Measurements from ENCODE around the gene GPX8. TPM values are rescaled to one million over a fixed set of nuclear protein-coding genes. Genes with fewer than 3 reads are reported as not detected.
A peak's percentile ranks its signal among the peaks of the same experiment; 100 is the strongest.

GPX8 gene
- total RNA-seq, 4 donors from 2014 or later = 10.6 to 117 (median 41.9) TPM

DNA sequence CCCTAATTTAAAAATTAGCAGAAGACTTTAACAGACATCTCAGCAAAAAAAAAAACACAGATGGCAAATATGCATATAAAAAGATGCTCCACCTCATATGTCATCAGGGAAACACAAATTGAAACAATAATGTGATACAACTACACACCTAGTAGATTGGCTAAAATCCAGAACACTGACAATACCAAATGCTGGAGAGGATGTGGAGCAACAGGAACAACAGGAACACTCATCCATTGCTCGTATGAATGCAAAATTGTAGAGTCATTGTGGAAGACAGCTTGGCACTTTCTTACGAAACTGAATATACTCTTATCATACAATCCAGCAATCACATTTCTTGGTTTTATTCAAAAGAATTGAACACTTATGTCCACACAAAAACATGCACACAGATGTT is 45.0 kb downstream of the GPX8 start:
- intact Hi-C loops (cut with DNase I; ENCODE audit: low total_unique reads) = no loop called here

DNA sequence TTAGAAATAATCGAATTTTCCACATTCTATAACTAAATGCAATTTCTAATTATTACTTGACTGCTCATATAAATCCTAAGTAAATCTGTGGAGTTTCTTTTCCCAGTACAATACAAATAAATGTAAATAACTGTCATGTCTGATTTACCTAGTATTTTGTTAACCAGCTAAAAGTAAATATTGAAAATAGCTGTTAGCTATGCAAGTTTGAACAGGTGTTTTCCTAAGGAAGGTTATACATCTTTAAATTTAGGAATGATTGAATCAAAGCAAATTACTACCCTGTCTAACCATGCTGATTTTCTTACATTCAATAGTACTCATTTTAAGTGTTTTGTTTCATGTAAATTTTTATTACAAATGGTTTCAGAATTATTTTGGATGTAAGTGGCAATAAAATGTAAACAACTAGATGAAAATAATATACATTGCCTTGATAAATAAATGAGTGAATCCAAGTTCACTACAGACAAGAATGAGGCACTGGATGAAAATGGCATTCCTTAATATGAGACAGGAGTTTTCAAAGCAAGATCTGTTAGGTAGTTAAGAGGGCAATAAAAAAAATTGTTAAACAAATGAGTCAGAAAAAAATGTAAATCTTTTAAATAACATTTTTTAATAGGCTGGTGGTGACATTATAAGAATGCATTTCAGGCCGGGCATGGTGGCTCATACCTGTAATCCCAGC is 51.4 kb downstream of the GPX8 start:
- no peaks in the 10 kb centered on the region for H3K4me1 ChIP-seq
- intact Hi-C loops (cut with DNase I; ENCODE audit: low total_unique reads) = no loop called here
- H3K9me3 ChIP-seq = no peaks in the 10 kb centered on the region
- H3K36me3 ChIP-seq = no peaks in the 10 kb centered on the region
- no peak overlapping the region for H3K27ac ChIP-seq
- DNase-seq = no peak
- no peak overlapping the region for H3K4me3 ChIP-seq
- TF ChIP-seq POLR2A (IDR thresholded peaks at IDR 0.05) (no peak), CTCF (IDR thresholded peaks at IDR 0.05) (no peak)
- H3K27me3 ChIP-seq = no peaks in the 10 kb centered on the region

More for the DNA sequence above, 45.0 kb downstream of the GPX8 start:
- Histone ChIP-seq H3K4me3 (no peak overlapping the region), H3K27me3 (no peaks in the 10 kb centered on the region), H3K36me3 (no peaks in the 10 kb centered on the region), H3K4me1 (no peaks in the 10 kb centered on the region), H3K27ac (no peak overlapping the region), H3K9me3 (no peaks in the 10 kb centered on the region)
- TF ChIP-seq POLR2A (IDR thresholded peaks at IDR 0.05) = no peak
- TF ChIP-seq CTCF (IDR thresholded peaks at IDR 0.05) = no peak
- DNase-seq = no peak

MicroRNAs encoded within 50 kb of the gene (microRNA counts, 767-probe panel; counts per million panel counts)
- microRNA hsa-miR-449a (0 counts per million in 2 donors), microRNA hsa-miR-449b-5p (0 counts per million in 2 donors), microRNA hsa-miR-449c-5p (0 counts per million in 2 donors)

Small RNA genes within 50 kb of the gene (microRNA-seq; reads per million reads assigned to microRNA genes)
- gene MIR449A (ENCODE audit: borderline microRNAs expressed, borderline replicate concordance) (5.9 reads per million, percentile 7 among the genes with 10 or more reads in this experiment), gene MIR449B (ENCODE audit: borderline microRNAs expressed, borderline replicate concordance) (not detected), gene MIR449C (ENCODE audit: borderline microRNAs expressed, borderline replicate concordance) (not detected)

Small RNA genes within 50 kb of the gene (small RNA-seq; reads per million reads assigned to genes)
- gene MIR449A = not detected
- gene MIR449B = not detected
- gene MIR449C = not detected

Other genes starting within 250 kb of the GPX8 start
- 1 to 10 TPM in 1 of 4 donors, under 1 TPM in 1, not detected in 2; 0.70 to 2.1 TPM for gene ESM1, start 174.6 kb upstream of the GPX8 start, total RNA-seq
- gene GZMK, start 135.9 kb upstream of the GPX8 start, total RNA-seq = 1 to 10 TPM in 2 of 4 donors, under 1 TPM in 1, not detected in 1; 0.61 to 6.2 (median 1.2) TPM
- 1 to 10 TPM in 2 of 4 donors, under 1 TPM in 1, not detected in 1; 0.51 to 1.7 (median 1.4) TPM for gene GZMA, start 57.5 kb upstream of the GPX8 start, total RNA-seq
- gene CDC20B, start 13.0 kb downstream of the GPX8 start, total RNA-seq = under 1 TPM in 1 of 4 donors, not detected in 3; 0.35 TPM
- under 1 TPM in 1 of 4 donors, not detected in 3; 0.14 TPM for gene MCIDAS, start 67.1 kb downstream of the GPX8 start, total RNA-seq
- gene CCNO, start 73.4 kb downstream of the GPX8 start, total RNA-seq = under 1 TPM in 2 of 4 donors, not detected in 2; 0.48 to 0.67 TPM
- gene DHX29, start 147.5 kb downstream of the GPX8 start, total RNA-seq = 10 to 100 TPM; 22.0 to 44.4 (median 27.0) TPM
- 100 to 1,000 TPM in 1 of 4 donors, 10 to 100 TPM in 3; 30.0 to 138 (median 59.2) TPM for gene MTREX, start 147.8 kb downstream of the GPX8 start, total RNA-seq